Panc1 (cell line): ENCODE measurements around the gene FETUB. TPM values are rescaled to one million over a fixed set of nuclear protein-coding genes. Genes with fewer than 3 reads are reported as not detected.

Source experiments
- ATAC-seq: fragments of 200-7000 bp; cut with Tn5 transposase; 2 replicates; pipeline ENCODE4 v1.9.1; 2020; ENCODE audit warnings: mild to moderate bottlenecking, moderate library complexity
- BruUV-seq: library from RNA; stranded (reverse); fragments of 400-500 nt; replicated peaks from 2 replicates; lab custom pipeline; 2021; lab: Mats Ljungman, UMichigan
- CTCF ChIA-PET: fragments of 300-600 bp; sonication (Branson Sonifier 250); formaldehyde crosslinking; loops from one replicate; lab custom pipeline; 2022; ENCODE audit warnings: antibody characterized with exemption; lab: Charles Lee
- POLR2A ChIA-PET: fragments of 300-600 bp; sonication (Branson Sonifier 250); formaldehyde crosslinking; loops from one replicate; lab custom pipeline; 2022; ENCODE audit warnings: antibody characterized with exemption; lab: Charles Lee
- DNase-seq: peaks from one replicate; pipeline ENCODE4 v3.0.0-alpha.2; 2010; ENCODE audit warnings: low read depth, low spot score
- H3K27ac ChIP-seq: 2 replicates; pipeline ENCODE4 v1.5.1; 2011; ENCODE audit warnings: mild to moderate bottlenecking, low read length, inconsistent platforms
- H3K27me3 ChIP-seq: fragments of 200-500 bp; sonication (Bioruptor generic); 2 replicates; pipeline ENCODE4 v1.6.0; 2014; ENCODE audit warnings: low read length, inconsistent platforms; ENCODE audit not compliant: control insufficient read depth, insufficient read depth
- H3K36me3 ChIP-seq: fragments of 200-500 bp; sonication (Bioruptor generic); 2 replicates; pipeline ENCODE4 v1.5.1; 2014; ENCODE audit warnings: inconsistent platforms, mild to moderate bottlenecking, low read length, moderate library complexity; ENCODE audit not compliant: control insufficient read depth, insufficient read depth
- H3K4me1 ChIP-seq: 2 replicates; pipeline ENCODE4 v1.5.1; 2011; ENCODE audit warnings: inconsistent platforms, mild to moderate bottlenecking, low read length, moderate library complexity; ENCODE audit not compliant: control insufficient read depth, insufficient read depth
- H3K4me3 ChIP-seq, 2 experiments: 2 replicates each; pipeline ENCODE4 v1.5.1; 2011 to 2012; ENCODE audit warnings: low read depth in 2 of 2, low read length in 2 of 2, mild to moderate bottlenecking in 2 of 2, inconsistent platforms in 1 of 2, moderate library complexity in 1 of 2
- H3K9me3 ChIP-seq: fragments of 200-500 bp; sonication (Bioruptor generic); 2 replicates; pipeline ENCODE4 v1.5.1; 2014; ENCODE audit warnings: low read depth, mild to moderate bottlenecking, inconsistent platforms, low read length, moderate library complexity; ENCODE audit not compliant: control insufficient read depth, insufficient read depth
- CTCF ChIP-seq: fragments of 450-650 bp; IDR thresholded peaks from 2 replicates; pipeline ENCODE4 v1.5.1; 2017; ENCODE audit warnings: mild to moderate bottlenecking
- POLR2AphosphoS5 ChIP-seq: IDR thresholded peaks from 2 replicates; pipeline ENCODE4 v1.6.1; 2012; ENCODE audit warnings: mild to moderate bottlenecking, low read depth, low read length, moderate library complexity
- REST ChIP-seq, 2 experiments: IDR thresholded peaks; 2 replicates each; pipeline ENCODE4 v1.6.1; 2011 to 2012; ENCODE audit warnings: low read depth in 2 of 2, control low read depth in 1 of 2, low read length in 1 of 2, mild to moderate bottlenecking in 1 of 2, moderate library complexity in 1 of 2; ENCODE audit not compliant: insufficient read depth in 1 of 2
- SIN3A ChIP-seq: IDR thresholded peaks from 2 replicates; pipeline ENCODE4 v1.6.1; 2012; ENCODE audit warnings: low read depth, mild to moderate bottlenecking, low read length, moderate library complexity, borderline replicate concordance; ENCODE audit not compliant: insufficient read depth
- TCF7L2 ChIP-seq: IDR thresholded peaks from 2 replicates; pipeline ENCODE4 v1.6.1; 2011; ENCODE audit warnings: mild to moderate bottlenecking, low read depth, low read length, inconsistent platforms
- in situ Hi-C: cut with HindIII; loops from 2 replicates; pipeline ENCODE4 v1.10.0; 2016; ENCODE audit warnings: low sequenced_read_pairs, low pct_unique_long_range_greater_than_20kb
- intact Hi-C: fragments of 100-400 bp; cut with micrococcal nuclease; formaldehyde crosslinking; loops from one replicate; pipeline ENCODE4 v1.10.0; 2022; ENCODE audit not compliant: unreplicated experiment
- total RNA-seq: library from RNA; stranded (reverse); gene quantifications from one replicate; pipeline ENCODE4 v1.2.1, GENCODE V29; 2021; ENCODE audit not compliant: unreplicated experiment

FETUB gene
- total RNA-seq, 1 experiment from 2014 or later, result not detected

GRCh38 chr3:186644683-186645082 lies 4.5 kb downstream of the FETUB start:
- H3K36me3 ChIP-seq, result no peaks in the 10 kb centered on the region

GRCh38 chr3:186646106-186646505 lies 5.9 kb downstream of the FETUB start:
- H3K4me1 ChIP-seq, result no peaks in the 10 kb centered on the region
- ATAC-seq (no peak), DNase-seq (no peak)
- in situ Hi-C loops (no loop called here), intact Hi-C loops (no loop called here)
- no peaks in the 10 kb centered on the region for H3K36me3 ChIP-seq
- ChIA-PET POLR2A (no interaction called here), CTCF (no interaction called here)
- no peak for TF ChIP-seq TCF7L2
- no peak for TF ChIP-seq POLR2AphosphoS5
- TF ChIP-seq SIN3A, result no peak
- no peak for TF ChIP-seq CTCF
- TF ChIP-seq REST (IDR thresholded peaks at IDR 0.05; ENCODE audit: insufficient read depth in 1 of 2, low read depth in 2 of 2, low read length in 1 of 2), result no peak
- no peaks in the 10 kb centered on the region for H3K9me3 ChIP-seq
- no peak overlapping the region for H3K4me3 ChIP-seq
- no peak overlapping the region for H3K27ac ChIP-seq
- no TSS peak for BruUV-seq
- peaks cover 26% of the 10 kb centered on the region for H3K27me3 ChIP-seq

More at GRCh38 chr3:186644683-186645082, 4.5 kb downstream of the FETUB start:
- CTCF ChIA-PET, result no interaction called here
- no peaks in the 10 kb centered on the region for H3K4me1 ChIP-seq
- POLR2A ChIA-PET, result no interaction called here
- H3K9me3 ChIP-seq, result no peaks in the 10 kb centered on the region
- TF ChIP-seq CTCF, result no peak
- no TSS peak for BruUV-seq
- no peak overlapping the region for H3K27ac ChIP-seq
- intact Hi-C loops, result no loop called here
- in situ Hi-C loops, result no loop called here
- no peak overlapping the region for H3K4me3 ChIP-seq
- DNase-seq (no peak), ATAC-seq (no peak)
- H3K27me3 ChIP-seq, result peaks cover 26% of the 10 kb centered on the region

GRCh38 chr3:186646841-186647240 lies 6.6 kb downstream of the FETUB start:
- Histone ChIP-seq H3K36me3 (no peaks in the 10 kb centered on the region), H3K27me3 (peaks cover 20% of the 10 kb centered on the region; the same call in 1 of the 2 replicates), H3K4me3 (no peak overlapping the region), H3K27ac (no peak overlapping the region), H3K9me3 (no peaks in the 10 kb centered on the region), H3K4me1 (no peaks in the 10 kb centered on the region)
- CTCF ChIA-PET, result no interaction called here
- no TSS peak for BruUV-seq
- in situ Hi-C loops, result no loop called here
- TF ChIP-seq TCF7L2 (no peak), CTCF (no peak), SIN3A (no peak), REST (IDR thresholded peaks at IDR 0.05; ENCODE audit: insufficient read depth in 1 of 2, low read depth in 2 of 2, low read length in 1 of 2) (no peak), POLR2AphosphoS5 (no peak)
- DNase-seq (no peak), ATAC-seq (no peak)
- POLR2A ChIA-PET, result no interaction called here
- intact Hi-C loops, result no loop called here
